HepG2 (cell line): ENCODE data around the gene ADD2. TPM values are rescaled to one million over a fixed set of nuclear protein-coding genes. Genes with fewer than 3 reads are reported as not detected.

Experiments
- ATAC-seq: fragments of 200-7000 bp; cut with Tn5 transposase; 3 replicates; pipeline ENCODE4 v1.9.1; 2020; ENCODE audit warnings: mild to moderate bottlenecking, moderate library complexity
- BruUV-seq: library from RNA; stranded (reverse); fragments of 400-500 nt; replicated peaks from 2 replicates; lab custom pipeline; 2021; lab: Mats Ljungman, UMichigan
- CTCF ChIA-PET: fragments of 300-600 bp; formaldehyde crosslinking; extraction: SDS; loops from one replicate; lab custom pipeline; 2021; ENCODE audit warnings: low total read pairs, inconsistent platforms, low intra/inter-chr PET ratio; lab: Yijun Ruan, JAX
- POLR2A ChIA-PET: fragments of 350-600 bp; sonication (Branson Sonifier 250); formaldehyde crosslinking; loops from one replicate; lab custom pipeline; 2020; ENCODE audit warnings: antibody characterized with exemption, inconsistent platforms; lab: Yijun Ruan, JAX
- DNase-seq: peaks from one replicate; pipeline ENCODE4 v3.0.0-alpha.2; 2015; ENCODE audit warnings: low spot score
- FAIRE-seq: peaks from 3 replicates; lab custom pipeline; 2011; peaks lifted over from hg19 to GRCh38; lab: Jason Lieb, UNC
- H2AFZ ChIP-seq: one replicate; pipeline ENCODE4 v1.6.1; 2011; ENCODE audit warnings: low read length, inconsistent platforms
- H3K27ac ChIP-seq: fragments of 300-600 bp; 3 replicates; pipeline ENCODE4 v1.8.0; 2011; ENCODE audit warnings: mixed run types, mild to moderate bottlenecking, mixed read lengths, low read length, inconsistent platforms; ENCODE audit not compliant: insufficient read depth; ENCODE audit errors: extremely low read length
- H3K27me3 ChIP-seq, 2 experiments: fragments of 200-600 bp in 1 of 2; 2 replicates in 1 of 2; 3 replicates in 1 of 2; pipeline versions ENCODE4 v1.6.0 to v1.8.0; 2011; ENCODE audit warnings: low read length in 2 of 2, mild to moderate bottlenecking in 2 of 2, moderate library complexity in 2 of 2, inconsistent platforms in 1 of 2; ENCODE audit not compliant: insufficient read depth in 2 of 2, control insufficient read depth in 1 of 2
- H3K36me3 ChIP-seq, 2 experiments: fragments of 200-600 bp in 1 of 2; replicated peaks in 1 of 2; 2 replicates in 1 of 2; 3 replicates in 1 of 2; pipeline versions ENCODE4 v1.5.1 to v1.8.0; 2011; ENCODE audit warnings: low read length in 2 of 2, inconsistent platforms in 1 of 2; ENCODE audit not compliant: insufficient read depth in 2 of 2, control insufficient read depth in 1 of 2
- H3K4me1 ChIP-seq: 2 replicates; pipeline ENCODE4 v1.5.1; 2012; ENCODE audit warnings: low read length, inconsistent platforms; ENCODE audit not compliant: insufficient read depth
- H3K4me2 ChIP-seq: 2 replicates; pipeline ENCODE4 v1.6.0; 2011; ENCODE audit warnings: low read depth, low read length, inconsistent platforms
- H3K4me3 ChIP-seq, 3 experiments: fragments of 200-600 bp in 1 of 3; sonication (generic), shearing (Covaris generic) in 1 of 3; replicated peaks in 1 of 3; 2 replicates each; pipeline ENCODE4 v1.5.1; 2011 to 2016; ENCODE audit warnings: low read length in 3 of 3, inconsistent platforms in 2 of 3, low read depth in 2 of 3, mild to moderate bottlenecking in 2 of 3, control low read depth in 1 of 3, mixed read lengths in 1 of 3; ENCODE audit not compliant: insufficient read depth in 1 of 3
- H3K79me2 ChIP-seq: one replicate; pipeline ENCODE4 v1.6.1; 2011; ENCODE audit warnings: low read length, inconsistent platforms; ENCODE audit not compliant: insufficient read depth
- H3K9ac ChIP-seq: 2 replicates; pipeline ENCODE4 v1.6.0; 2011; ENCODE audit warnings: mild to moderate bottlenecking, low read depth, low read length, inconsistent platforms; ENCODE audit not compliant: insufficient read depth
- H3K9me3 ChIP-seq: 2 replicates; pipeline ENCODE4 v1.5.1; 2012; ENCODE audit warnings: mild to moderate bottlenecking, low read length
- H4K20me1 ChIP-seq: 2 replicates; pipeline ENCODE4 v1.6.0; 2011; ENCODE audit warnings: inconsistent platforms, mild to moderate bottlenecking, low read length, moderate library complexity; ENCODE audit not compliant: insufficient read depth
- AHR ChIP-seq: IDR thresholded peaks from 2 replicates; pipeline ENCODE4 v1.6.1; 2018; ENCODE audit warnings: missing genetic modification reagents, missing compliant biosample characterization
- ATRX ChIP-seq: sonication (generic); formaldehyde crosslinking; IDR thresholded peaks from 2 replicates; pipeline ENCODE4 v1.4.0; 2020; ENCODE audit warnings: missing genetic modification reagents, borderline replicate concordance
- HES4 ChIP-seq: sonication (generic); formaldehyde crosslinking; IDR thresholded peaks from 2 replicates; pipeline ENCODE4 v1.9.0; 2021; ENCODE audit warnings: mild to moderate bottlenecking, missing genetic modification reagents, borderline replicate concordance
- HHEX ChIP-seq: IDR thresholded peaks from 2 replicates; pipeline ENCODE4 v1.6.1; 2016; ENCODE audit warnings: control low read depth
- KLF16 ChIP-seq, 2 experiments: sonication (generic) in 1 of 2; formaldehyde crosslinking in 1 of 2; IDR thresholded peaks; 2 replicates each; pipeline versions ENCODE4 v1.6.1 to v1.8.0; 2016 to 2023; ENCODE audit warnings: missing genetic modification reagents in 2 of 2, missing compliant biosample characterization in 1 of 2
- MEIS1 ChIP-seq: sonication (generic); formaldehyde crosslinking; IDR thresholded peaks from 2 replicates; pipeline ENCODE4 v1.9.0; 2021; ENCODE audit warnings: mild to moderate bottlenecking, missing genetic modification reagents, moderate library complexity, borderline replicate concordance
- RARG ChIP-seq: sonication (generic); formaldehyde crosslinking; IDR thresholded peaks from 2 replicates; pipeline ENCODE4 v1.4.0; 2020; ENCODE audit warnings: low read depth, mild to moderate bottlenecking, missing genetic modification reagents
- SUZ12 ChIP-seq: fragments of 150-350 bp; IDR thresholded peaks from 2 replicates; pipeline ENCODE4 v1.6.1; 2014; ENCODE audit warnings: low read depth, low read length
- ZNF317 ChIP-seq: sonication (generic); formaldehyde crosslinking; IDR thresholded peaks from 2 replicates; pipeline ENCODE4 v1.5.0; 2020; ENCODE audit warnings: mild to moderate bottlenecking, missing genetic modification reagents
- ZNF564 ChIP-seq: sonication (generic); formaldehyde crosslinking; IDR thresholded peaks from 2 replicates; pipeline ENCODE4 v1.8.1; 2023; ENCODE audit warnings: mild to moderate bottlenecking, missing genetic modification reagents
- ZNF737 ChIP-seq: sonication (generic); formaldehyde crosslinking; IDR thresholded peaks from 2 replicates; pipeline ENCODE4 v1.5.0; 2020; ENCODE audit warnings: missing genetic modification reagents, mild to moderate bottlenecking, borderline replicate concordance
- ZNF891 ChIP-seq: sonication (generic); formaldehyde crosslinking; IDR thresholded peaks from 2 replicates; pipeline ENCODE4 v1.5.0; 2020; ENCODE audit warnings: mild to moderate bottlenecking, missing genetic modification reagents
- WGBS: methylation state at CpG from one replicate; pipeline ENCODE4 v1.1.6; 2017; ENCODE audit warnings: low lambda C conversion rate; 5-methylcytosine and 5-hydroxymethylcytosine counted together
- in situ Hi-C: cut with HindIII; loops from 2 replicates; pipeline ENCODE4 v1.10.0; 2017; ENCODE audit warnings: low pct_unique_long_range_greater_than_20kb; ENCODE audit not compliant: extremely low pct_ligation_motif_present
- intact Hi-C: fragments of 100-400 bp; cut with micrococcal nuclease; formaldehyde crosslinking; loops from one replicate; pipeline ENCODE4 v1.10.0; 2022; ENCODE audit not compliant: unreplicated experiment
- polyA plus RNA-seq, 8 experiments: library from polyadenylated mRNA; depleted of rRNA in 3 of 8; stranded (reverse) in 7 of 8; unstranded in 1 of 8; fragments of >200 nt; fragmentation: Illumina TruSeq in 4 of 8; extraction: Trizol in 4 of 8; gene quantifications; 2 replicates each; pipeline versions ENCODE4 v1.2.1 to v1.2.3, GENCODE V29; 2011 to 2016; ENCODE audit warnings: low read depth in 4 of 8, missing spikeins in 1 of 8, mixed read lengths in 1 of 8; ENCODE audit not compliant: insufficient read depth in 1 of 8
- total RNA-seq, 5 experiments: library from RNA; depleted of rRNA; stranded (reverse); fragments of >200 nt; fragmentation: Illumina TruSeq; extraction: Trizol; gene quantifications; 2 replicates each; pipeline ENCODE4 v1.2.3, GENCODE V29; 2016; ENCODE audit warnings: low read depth in 1 of 5
- TF ChIP-seq, protein P1 (sequence below): sonication (generic); formaldehyde crosslinking; conservative IDR thresholded peaks from 2 replicates; pipeline ENCODE4 v1.4.0; 2020; ENCODE audit warnings: missing genetic modification reagents

Gene ADD2
- total and polyA plus RNA-seq, 2 of the 13 experiments (the other 11 are each of a cell fraction or from before 2014, with no cell fraction given): 0.05 to 0.13 TPM

DNA sequence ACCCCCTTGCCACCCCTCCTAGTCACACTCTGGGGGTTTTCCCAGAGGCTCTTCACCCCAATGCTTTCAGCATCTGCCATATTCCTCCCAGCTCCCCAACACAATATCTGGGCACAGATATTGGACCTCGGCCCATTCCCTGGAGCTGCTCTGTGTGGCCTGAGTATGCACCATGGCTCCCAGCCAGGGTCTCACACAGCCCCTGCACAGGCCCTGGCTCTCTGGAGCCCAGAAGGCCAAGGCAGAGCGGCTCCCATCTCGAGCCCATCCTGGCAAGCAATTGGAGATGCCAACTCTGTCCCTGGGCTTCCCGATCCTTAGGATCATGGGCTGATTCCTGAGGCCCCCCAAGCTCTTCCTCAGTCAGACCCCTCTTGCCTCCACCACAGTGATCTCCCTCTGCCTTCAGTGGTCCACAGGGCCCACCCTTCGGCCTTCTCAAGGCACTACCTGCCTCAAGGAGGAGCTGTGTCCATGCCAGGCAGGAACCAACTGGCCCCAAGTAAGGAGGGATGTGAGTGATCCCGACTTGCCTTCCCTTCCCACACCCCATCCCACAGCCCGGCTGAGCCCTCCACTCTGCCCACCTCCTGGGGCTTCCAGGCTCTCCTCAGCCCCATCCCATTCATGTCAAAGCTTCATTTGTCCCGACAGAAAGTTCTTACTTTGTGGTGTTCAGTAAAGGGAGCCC, 62.7 kb downstream of the ADD2 start:
- Histone ChIP-seq H3K27me3 (peaks cover 7 to 20% of the 10 kb centered on the region in 2 experiments; a peak in 3 of 5 replicates), H4K20me1 (no peaks in the 10 kb centered on the region), H3K79me2 (no peaks in the 10 kb centered on the region), H2AFZ (no peak overlapping the region)
- no peak for DNase-seq
- 28% methylated on average over 6 of the region's 8 CpGs for WGBS
- in situ Hi-C loops: no loop called here
- ATAC-seq: no peak
- TF ChIP-seq, protein P1, sequence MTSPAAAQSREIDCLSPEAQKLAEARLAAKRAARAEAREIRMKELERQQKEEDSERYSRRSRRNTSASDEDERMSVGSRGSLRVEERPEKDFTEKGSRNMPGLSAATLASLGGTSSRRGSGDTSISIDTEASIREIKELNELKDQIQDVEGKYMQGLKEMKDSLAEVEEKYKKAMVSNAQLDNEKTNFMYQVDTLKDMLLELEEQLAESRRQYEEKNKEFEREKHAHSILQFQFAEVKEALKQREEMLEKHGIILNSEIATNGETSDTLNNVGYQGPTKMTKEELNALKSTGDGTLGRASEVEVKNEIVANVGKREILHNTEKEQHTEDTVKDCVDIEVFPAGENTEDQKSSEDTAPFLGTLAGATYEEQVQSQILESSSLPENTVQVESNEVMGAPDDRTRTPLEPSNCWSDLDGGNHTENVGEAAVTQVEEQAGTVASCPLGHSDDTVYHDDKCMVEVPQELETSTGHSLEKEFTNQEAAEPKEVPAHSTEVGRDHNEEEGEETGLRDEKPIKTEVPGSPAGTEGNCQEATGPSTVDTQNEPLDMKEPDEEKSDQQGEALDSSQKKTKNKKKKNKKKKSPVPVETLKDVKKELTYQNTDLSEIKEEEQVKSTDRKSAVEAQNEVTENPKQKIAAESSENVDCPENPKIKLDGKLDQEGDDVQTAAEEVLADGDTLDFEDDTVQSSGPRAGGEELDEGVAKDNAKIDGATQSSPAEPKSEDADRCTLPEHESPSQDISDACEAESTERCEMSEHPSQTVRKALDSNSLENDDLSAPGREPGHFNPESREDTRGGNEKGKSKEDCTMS (CRISPR knock-in tag): no peak
- no peak for TF ChIP-seq MEIS1 (CRISPR knock-in tag)
- TF ChIP-seq HES4: no peak
- TF ChIP-seq ZNF564 (CRISPR knock-in tag): no peak
- no peak for TF ChIP-seq HHEX (CRISPR knock-in tag)
- no peak for TF ChIP-seq ZNF891 (CRISPR knock-in tag)
- TF ChIP-seq ZNF737: no peak
- TF ChIP-seq ATRX (CRISPR knock-in tag): no peak
- no peak for TF ChIP-seq ZNF317 (CRISPR knock-in tag)
- no peak for TF ChIP-seq AHR (CRISPR knock-in tag)
- TF ChIP-seq SUZ12: no peak
- TF ChIP-seq RARG (CRISPR knock-in tag): no peak
- no peak for TF ChIP-seq KLF16 (CRISPR knock-in tag; IDR thresholded peaks at IDR 0.05)
- TF ChIP-seq, all 625 proteins: peak for 0
- Histone ChIP-seq H3K9ac (no peak overlapping the region), H3K27ac (no peak overlapping the region), H3K4me1 (peaks cover 7% of the 10 kb centered on the region; the same call in 1 of the 2 replicates), H3K4me2 (no peak overlapping the region), H3K4me3 (no peak overlapping the region), H3K36me3 (no peaks in the 10 kb centered on the region), H3K9me3 (no peaks in the 10 kb centered on the region)
- no TSS peak for BruUV-seq
- FAIRE-seq: no peak
- POLR2A ChIA-PET: no interaction called here
- intact Hi-C loops: no loop called here
- CTCF ChIA-PET: no interaction called here
